GM20000 (cell line): ENCODE data around the gene AMHR2.
A peak's percentile ranks its signal among the peaks of the same experiment; 100 is the strongest.

Experiments
- DNase-seq: peaks from one replicate; pipeline ENCODE4 v3.0.0; 2012; ENCODE audit warnings: low spot score
- TF ChIP-seq, protein P1 (sequence below): IDR thresholded peaks from 2 replicates; pipeline ENCODE4 v1.5.1; 2012; ENCODE audit warnings: mild to moderate bottlenecking, control low read depth; ENCODE audit errors: extremely low read depth, missing control alignments

Gene AMHR2

DNA sequence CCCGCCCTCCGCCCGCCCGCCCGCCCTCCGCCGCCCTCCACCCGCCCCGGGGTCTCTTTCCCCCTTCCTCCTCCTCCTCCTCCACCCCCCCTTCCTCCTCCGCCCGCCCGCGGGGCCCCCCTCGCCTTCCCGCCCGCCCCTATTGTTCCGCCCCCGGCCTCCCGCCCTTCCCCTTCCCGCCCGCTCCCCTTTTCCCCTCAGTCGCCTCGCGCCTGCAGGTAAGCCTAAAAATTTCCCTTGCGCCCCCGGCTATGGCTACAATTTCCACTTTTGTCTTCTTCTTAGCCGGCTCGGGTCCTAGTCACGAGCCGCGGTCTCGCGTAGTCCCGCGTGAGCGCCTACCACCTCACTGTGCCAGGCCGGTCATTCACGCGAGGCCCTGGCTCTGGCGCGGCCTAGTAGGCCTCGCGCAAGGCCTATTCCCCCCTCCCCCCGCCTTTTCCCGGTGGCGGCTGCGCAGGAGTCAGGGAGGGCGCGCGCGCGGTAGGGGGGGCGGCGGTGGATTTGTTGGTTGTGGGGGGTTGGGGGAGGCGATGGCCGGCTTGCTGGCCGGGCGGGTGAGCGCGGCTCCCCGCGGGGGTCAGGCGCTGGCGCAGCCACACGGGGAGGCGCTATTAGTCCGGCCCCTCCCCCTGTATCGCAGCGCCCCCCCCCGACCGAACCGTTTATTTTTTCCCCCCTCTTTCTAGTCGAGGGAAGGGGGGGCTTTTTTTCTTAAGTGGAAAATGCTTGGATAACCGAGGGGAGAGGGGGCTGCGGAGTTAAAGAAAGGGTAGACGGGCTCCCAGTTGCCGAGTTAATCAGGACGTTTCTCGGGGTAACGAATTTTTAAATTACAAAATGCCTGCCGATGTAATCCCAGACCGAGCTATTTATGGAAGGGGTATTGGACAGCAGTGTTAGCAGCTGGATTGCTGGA is 28.8 kb downstream of the AMHR2 start:
- TF ChIP-seq, protein P1, sequence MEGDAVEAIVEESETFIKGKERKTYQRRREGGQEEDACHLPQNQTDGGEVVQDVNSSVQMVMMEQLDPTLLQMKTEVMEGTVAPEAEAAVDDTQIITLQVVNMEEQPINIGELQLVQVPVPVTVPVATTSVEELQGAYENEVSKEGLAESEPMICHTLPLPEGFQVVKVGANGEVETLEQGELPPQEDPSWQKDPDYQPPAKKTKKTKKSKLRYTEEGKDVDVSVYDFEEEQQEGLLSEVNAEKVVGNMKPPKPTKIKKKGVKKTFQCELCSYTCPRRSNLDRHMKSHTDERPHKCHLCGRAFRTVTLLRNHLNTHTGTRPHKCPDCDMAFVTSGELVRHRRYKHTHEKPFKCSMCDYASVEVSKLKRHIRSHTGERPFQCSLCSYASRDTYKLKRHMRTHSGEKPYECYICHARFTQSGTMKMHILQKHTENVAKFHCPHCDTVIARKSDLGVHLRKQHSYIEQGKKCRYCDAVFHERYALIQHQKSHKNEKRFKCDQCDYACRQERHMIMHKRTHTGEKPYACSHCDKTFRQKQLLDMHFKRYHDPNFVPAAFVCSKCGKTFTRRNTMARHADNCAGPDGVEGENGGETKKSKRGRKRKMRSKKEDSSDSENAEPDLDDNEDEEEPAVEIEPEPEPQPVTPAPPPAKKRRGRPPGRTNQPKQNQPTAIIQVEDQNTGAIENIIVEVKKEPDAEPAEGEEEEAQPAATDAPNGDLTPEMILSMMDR, result no peak
- DNase-seq, result peak; percentile 88

DNA sequence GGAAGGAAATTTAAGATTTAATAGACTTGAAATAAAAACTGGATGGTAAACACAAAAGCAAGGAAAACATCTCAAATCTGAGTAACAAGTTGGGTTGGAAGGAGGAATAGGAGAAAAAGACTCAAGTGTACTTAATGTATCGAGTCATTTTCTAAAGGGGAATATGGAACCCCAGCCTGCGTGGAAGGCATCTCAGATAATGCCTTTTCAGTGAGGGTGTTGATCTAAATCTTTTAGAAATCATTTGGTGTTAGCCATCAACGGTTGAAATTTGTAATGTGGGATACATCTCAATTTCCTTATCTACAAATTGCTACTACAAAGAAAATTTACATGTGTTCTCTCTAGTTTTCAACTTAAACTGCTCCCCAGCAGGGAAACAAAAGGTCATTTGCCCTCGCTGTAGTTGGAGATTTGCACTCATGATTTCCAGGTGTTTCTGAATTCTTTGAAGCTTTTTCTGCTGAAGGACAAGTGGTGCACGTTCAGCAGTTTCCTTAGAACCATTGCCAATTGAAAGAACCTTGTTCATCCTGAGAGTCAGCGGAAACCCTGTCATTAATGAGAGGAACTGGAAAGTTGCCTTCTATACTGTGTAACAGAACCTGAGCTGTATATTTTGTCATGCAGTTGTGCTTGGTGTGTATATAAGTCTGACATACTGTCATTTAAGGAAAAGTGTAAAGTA is 30.4 kb downstream of the AMHR2 start:
- TF ChIP-seq, protein P1, result no peak

DNA sequence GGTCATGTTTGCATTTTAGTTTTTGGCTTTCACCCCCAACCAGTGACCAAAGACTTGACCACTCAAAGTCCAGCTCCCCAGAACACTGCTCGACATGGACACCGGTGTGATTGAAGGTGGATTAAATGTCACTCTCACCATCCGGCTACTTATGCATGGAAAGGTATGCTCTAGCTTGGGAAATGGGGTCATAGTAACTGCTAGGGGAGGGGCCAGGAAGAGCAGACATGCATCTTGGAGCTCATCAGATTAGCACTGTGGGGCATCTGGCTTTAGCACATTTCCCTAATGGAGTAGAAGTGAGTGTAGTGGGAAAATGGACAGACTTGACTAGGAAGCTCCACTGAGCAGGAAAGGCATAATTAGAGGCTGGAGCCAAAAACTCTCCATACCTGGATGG is 31.1 kb downstream of the AMHR2 start:
- TF ChIP-seq, protein P1, result no peak
- no peak for DNase-seq

More for the DNA sequence above, 30.4 kb downstream of the AMHR2 start:
- DNase-seq, result no peak

DNA sequence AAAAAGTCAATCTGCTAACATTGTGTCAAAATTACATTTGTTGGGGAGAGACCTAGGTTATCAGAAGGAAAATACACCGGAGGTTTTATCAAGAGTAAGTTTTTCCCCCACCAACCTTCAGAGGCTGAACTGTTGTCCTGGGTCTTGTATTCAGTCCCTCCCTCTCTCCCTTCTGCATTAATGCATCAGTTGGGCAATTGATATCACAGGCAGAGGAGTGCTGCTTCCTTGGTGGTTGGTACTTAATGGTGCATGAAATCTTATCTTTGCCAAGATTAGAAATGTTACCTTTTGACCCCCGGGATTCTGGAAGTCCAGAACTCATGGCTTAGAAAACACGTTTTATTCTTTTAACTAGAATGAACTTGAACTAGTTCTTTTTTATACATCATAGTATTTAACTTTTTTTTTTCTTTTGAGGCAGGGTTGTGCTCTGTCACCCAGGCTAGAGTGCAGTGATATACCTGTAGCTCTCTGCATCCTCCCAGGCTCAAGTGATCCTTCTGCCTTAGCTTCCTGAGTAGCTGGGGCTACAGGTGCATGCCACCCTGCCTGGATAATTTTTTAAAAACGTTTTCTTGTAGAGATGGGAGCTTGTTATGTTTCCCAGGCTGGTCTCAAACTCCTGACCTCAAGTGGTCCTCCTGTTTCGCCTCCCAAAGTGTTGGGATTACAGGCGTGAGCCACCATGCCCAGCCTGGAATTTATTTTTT is 33.2 kb downstream of the AMHR2 start:
- TF ChIP-seq, protein P1, result no peak
- DNase-seq, result no peak

DNA sequence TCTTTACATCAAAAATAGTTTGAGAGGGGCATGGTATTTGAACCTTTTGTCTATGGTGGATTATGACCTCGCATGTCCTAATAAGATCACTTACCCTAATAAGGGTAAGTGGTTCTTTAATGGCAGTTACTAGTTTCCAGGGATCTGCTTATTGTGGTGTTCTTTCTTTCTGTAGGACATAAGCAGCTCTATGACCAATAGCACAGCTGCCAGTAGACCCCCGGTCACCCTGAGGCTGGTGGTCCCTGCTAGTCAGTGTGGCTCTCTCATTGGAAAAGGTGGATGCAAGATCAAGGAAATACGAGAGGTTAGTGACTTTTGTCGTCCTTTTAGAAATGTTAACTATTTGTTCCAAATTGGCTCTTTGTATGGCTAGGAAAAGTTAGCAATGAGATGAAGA is 35.4 kb downstream of the AMHR2 start:
- TF ChIP-seq, protein P1, result no peak
- DNase-seq, result no peak

DNA sequence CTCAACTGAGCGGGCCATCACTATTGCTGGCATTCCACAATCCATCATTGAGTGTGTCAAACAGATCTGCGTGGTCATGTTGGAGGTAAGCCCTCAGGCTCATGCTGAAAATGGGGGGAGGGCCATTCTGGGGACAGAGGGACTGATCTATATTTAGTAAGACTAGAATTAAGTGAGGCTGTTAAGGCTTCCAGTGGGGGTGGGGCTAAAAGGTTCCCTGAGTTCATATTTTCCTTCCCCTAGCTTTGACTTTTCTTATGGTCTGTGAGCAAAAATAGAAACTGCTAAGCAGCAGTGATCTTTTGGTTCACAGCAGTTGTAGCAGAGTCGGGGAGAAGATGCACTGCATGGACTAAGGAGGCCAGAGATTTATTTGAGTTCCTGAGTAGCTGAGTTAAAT is 37.4 kb downstream of the AMHR2 start:
- TF ChIP-seq, protein P1, result no peak
- no peak for DNase-seq

DNA sequence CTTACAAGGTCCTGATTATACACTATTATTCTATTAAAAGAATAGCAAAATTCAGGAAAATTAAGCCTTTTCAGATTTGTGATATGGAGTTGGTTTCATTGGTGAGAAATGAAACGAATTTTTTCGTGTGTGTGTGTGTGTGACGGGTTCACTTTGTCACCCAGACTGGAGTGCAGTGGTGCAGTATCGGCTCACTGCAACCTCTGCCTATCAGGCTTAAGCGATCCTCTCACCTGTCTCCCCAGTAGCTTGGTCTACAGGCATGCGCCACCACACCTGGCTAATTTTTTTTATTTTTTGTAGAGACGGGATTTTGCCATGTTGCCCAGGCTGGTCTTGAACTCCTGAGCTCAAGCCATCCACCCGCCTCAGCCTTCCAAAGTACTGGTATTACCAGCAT is 37.9 kb downstream of the AMHR2 start:
- TF ChIP-seq, protein P1, result no peak
- DNase-seq, result no peak
